Activated CD4-positive, alpha-beta memory T cell treated with anti-CD3 and anti-CD28 coated beads, Interleukin-2, amount 10 ng/mL, durations not matched to agents 7 days and 5 days (primary cell): ENCODE measurements around the gene PPP2R2B. TPM values are rescaled to one million over a fixed set of nuclear protein-coding genes. Genes with fewer than 3 reads are reported as not detected.
"Not testable (repeated sequence)": the region's sequence is repeated elsewhere in the genome, so short reads cannot be mapped to it uniquely, and the experiment has no call there.

Experiments used
- CTCF ChIA-PET: fragments of 350-600 bp; sonication (Branson Sonifier 250); formaldehyde crosslinking; loops from one replicate; lab custom pipeline; 2021; ENCODE audit warnings: antibody characterized with exemption, inconsistent platforms; lab: Charles Lee
- POLR2A ChIA-PET: fragments of 350-600 bp; sonication (Branson Sonifier 250); formaldehyde crosslinking; loops from one replicate; lab custom pipeline; 2021; ENCODE audit warnings: antibody characterized with exemption; lab: Charles Lee
- DNase-seq: peaks from one replicate; pipeline ENCODE4 v3.0.0-alpha.2; 2020
- H3K27ac Mint-ChIP-seq: one replicate; pipeline ENCODE4 v1.8.0; 2021; ENCODE audit warnings: mild to moderate bottlenecking, mixed read lengths
- H3K27me3 Mint-ChIP-seq: one replicate; pipeline ENCODE4 v1.8.0; 2021; ENCODE audit warnings: mixed read lengths
- H3K36me3 Mint-ChIP-seq: one replicate; pipeline ENCODE4 v1.8.0; 2021; ENCODE audit warnings: low read depth, mixed read lengths
- H3K4me1 Mint-ChIP-seq: one replicate; pipeline ENCODE4 v1.8.0; 2021; ENCODE audit warnings: mixed read lengths
- H3K4me3 Mint-ChIP-seq: one replicate; pipeline ENCODE4 v1.8.0; 2021; ENCODE audit warnings: mild to moderate bottlenecking, mixed read lengths
- H3K9me3 Mint-ChIP-seq: one replicate; pipeline ENCODE4 v1.8.0; 2021; ENCODE audit warnings: mixed read lengths
- total RNA-seq, 2 experiments: library from RNA; stranded (reverse); gene quantifications; one replicate each; pipeline ENCODE4 v1.2.3, GENCODE V29; 2021

PPP2R2B gene
- total RNA-seq, 2 experiments from 2014 or later, result 2.7 to 3.1 TPM

DNA sequence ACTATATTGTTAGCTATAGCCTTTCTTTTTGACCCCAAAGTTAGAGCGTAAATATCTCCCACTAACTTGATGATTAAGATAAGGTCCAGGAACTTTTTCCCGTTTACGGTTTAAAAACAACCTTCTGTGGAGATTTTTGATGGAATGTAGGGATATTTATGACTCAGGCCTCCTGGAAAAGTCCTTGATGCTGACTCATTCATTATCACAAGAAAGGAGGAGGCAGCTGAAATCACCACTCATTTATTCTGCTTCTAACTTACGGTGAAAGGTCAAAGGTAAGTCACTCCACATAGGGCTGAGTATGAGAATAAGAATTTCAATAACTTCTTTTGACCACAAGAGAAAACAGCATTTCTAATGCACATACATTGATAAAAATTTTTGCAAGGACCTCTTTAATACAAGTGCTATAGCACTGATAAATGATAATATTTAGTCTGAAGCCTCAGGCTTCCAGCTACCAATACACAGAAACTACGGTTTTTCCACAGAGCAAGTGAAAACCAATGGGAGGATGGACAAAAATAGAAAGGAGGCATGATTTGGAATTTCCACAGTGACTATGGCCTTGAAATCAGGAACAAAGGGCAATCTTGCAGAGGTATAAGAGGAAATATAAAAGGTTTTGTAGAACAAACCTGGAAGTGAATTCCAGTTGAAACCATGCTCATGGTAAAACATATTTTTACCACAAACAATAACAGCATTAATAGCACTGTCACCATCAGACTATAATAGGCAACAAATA is 146.5 kb downstream of the PPP2R2B start:
- CTCF ChIA-PET, result no interaction called here
- peaks cover 5% of the 10 kb centered on the region for H3K36me3 Mint-ChIP-seq
- H3K27me3 Mint-ChIP-seq, result no peaks in the 10 kb centered on the region
- H3K4me1 Mint-ChIP-seq, result no peaks in the 10 kb centered on the region
- no peak overlapping the region for H3K4me3 Mint-ChIP-seq
- DNase-seq, result no peak
- H3K9me3 Mint-ChIP-seq, result peaks cover 14% of the 10 kb centered on the region
- POLR2A ChIA-PET, result no interaction called here
- H3K27ac Mint-ChIP-seq, result no peak overlapping the region

DNA sequence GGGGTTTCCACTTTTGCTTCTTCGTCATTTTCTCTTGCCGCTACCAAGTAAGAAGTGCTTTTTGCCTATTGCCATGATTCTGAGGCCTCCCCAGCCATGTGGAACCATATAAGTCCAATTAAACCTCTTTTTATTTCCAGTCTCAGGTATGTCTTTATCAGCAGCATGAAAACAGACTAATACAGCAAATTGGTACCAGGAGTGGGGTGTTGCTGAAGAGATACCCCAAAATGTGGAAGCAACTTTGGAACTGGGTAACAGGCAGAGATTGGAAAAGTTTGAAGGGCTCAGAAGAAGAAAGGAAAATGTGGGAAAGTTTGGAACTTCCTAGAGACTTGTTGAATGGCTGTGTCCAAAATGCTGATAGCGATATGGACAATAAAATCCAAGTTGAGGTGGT is 149.8 kb downstream of the PPP2R2B start:
- POLR2A ChIA-PET, H3K27ac Mint-ChIP-seq, CTCF ChIA-PET, H3K27me3 Mint-ChIP-seq, H3K4me1 Mint-ChIP-seq, H3K4me3 Mint-ChIP-seq, H3K36me3 Mint-ChIP-seq, DNase-seq: not testable (repeated sequence)
- peaks cover 10% of the 10 kb centered on the region for H3K9me3 Mint-ChIP-seq

DNA sequence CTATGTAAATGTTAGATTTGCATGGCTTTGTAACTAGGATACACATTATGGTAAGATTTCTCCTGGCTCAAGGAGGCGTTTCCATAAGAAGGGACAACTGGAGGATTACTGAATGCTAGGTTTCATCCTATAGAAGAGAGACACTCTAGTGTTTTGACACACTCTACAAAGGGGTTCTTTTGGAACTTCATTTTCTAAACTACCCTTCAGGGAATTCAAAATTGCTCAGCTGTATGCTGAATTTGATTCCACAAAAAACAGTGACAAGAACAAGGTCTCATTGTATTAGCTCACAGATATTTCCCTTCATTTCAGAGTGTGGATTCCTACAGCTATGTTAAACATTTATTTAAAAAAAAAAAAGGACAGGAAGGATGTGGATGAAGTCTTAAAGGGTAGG is 151.7 kb downstream of the PPP2R2B start:
- no peak for DNase-seq
- POLR2A ChIA-PET, result no interaction called here
- CTCF ChIA-PET, result no interaction called here
- Mint-ChIP-seq H3K36me3 (peaks cover 5% of the 10 kb centered on the region), H3K9me3 (peaks cover 10% of the 10 kb centered on the region), H3K4me3 (no peak overlapping the region), H3K4me1 (no peaks in the 10 kb centered on the region), H3K27ac (no peak overlapping the region), H3K27me3 (no peaks in the 10 kb centered on the region)

DNA sequence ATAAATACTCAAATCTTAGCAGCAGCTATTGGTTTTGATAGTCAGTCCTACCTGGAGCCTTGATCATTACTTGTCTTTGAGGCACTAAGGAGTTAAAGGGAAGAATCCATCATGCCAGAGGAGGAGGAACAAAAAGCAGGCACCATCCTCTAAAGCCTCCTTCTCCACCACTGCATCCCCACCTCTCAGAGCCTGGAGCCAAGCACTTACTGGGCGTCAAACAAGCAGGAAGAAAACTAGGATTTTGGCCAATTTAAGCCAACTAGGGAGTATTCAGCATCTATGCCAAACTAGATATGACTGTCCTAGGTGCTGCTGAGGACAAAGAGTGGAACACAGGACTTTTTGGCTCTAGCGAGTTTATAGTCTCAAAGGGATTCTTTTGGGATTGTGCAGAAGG is 152.5 kb downstream of the PPP2R2B start:
- CTCF ChIA-PET, result no interaction called here
- no peak for DNase-seq
- POLR2A ChIA-PET, result no interaction called here
- Mint-ChIP-seq H3K27ac (no peak overlapping the region), H3K27me3 (no peaks in the 10 kb centered on the region), H3K36me3 (peaks cover 5% of the 10 kb centered on the region), H3K4me1 (no peaks in the 10 kb centered on the region), H3K4me3 (no peak overlapping the region), H3K9me3 (peaks cover 10% of the 10 kb centered on the region)

DNA sequence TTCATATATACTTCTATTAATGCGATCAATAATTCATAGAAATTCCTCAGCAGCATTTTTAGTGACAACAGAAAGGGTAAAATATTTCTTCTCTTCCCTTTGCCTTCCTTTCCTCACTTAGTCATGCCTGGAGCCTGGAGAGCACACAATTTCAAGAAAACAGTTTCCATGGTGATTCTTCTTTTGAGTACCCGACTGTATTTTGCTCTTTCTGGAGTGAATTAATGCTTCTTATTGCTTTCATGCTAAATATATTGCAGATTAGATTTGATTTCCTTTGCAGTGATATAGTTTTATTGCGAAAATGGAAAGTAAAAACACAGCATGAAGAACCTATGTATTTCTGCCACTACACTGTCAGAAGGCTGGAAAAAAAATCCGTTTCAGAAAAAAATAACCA is 153.5 kb downstream of the PPP2R2B start:
- Mint-ChIP-seq H3K27ac (no peak overlapping the region), H3K4me3 (no peak overlapping the region)
- CTCF ChIA-PET, result no interaction called here

DNA sequence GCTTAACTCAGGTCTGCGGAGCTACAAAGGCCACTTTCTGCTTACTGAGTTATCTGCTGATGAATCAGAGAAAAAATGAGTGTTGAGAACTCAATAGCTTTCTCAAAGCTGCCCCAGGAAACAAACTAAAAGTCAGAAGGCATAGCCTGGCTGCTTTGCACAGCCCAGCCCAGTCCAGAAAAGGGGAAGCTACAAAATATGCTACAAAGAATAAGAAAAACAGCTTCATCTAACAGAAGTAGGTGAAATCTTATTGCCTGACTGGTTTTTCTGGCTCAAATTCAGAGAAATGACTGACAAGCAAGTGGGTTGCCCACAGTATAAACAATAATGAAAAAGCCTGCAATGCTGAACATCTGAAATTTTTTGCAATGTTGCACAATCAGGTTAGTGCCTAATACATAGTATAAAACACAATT is 156.2 kb downstream of the PPP2R2B start:
- Mint-ChIP-seq H3K27ac (no peak overlapping the region), H3K4me3 (no peak overlapping the region), H3K27me3 (no peaks in the 10 kb centered on the region), H3K4me1 (no peaks in the 10 kb centered on the region), H3K9me3 (no peaks in the 10 kb centered on the region), H3K36me3 (no peaks in the 10 kb centered on the region)
- ChIA-PET POLR2A (no interaction called here), CTCF (interaction anchor here (1.4 kb wide), 1 partner anchor 19 kb away, joined by 3 read pairs; no protein-coding TSS in a partner anchor)
- no peak for DNase-seq

More for the DNA sequence above, 153.5 kb downstream of the PPP2R2B start:
- Mint-ChIP-seq H3K9me3 (peaks cover 10% of the 10 kb centered on the region), H3K4me1 (no peaks in the 10 kb centered on the region), H3K27me3 (no peaks in the 10 kb centered on the region), H3K36me3 (peaks cover 5% of the 10 kb centered on the region)
- no peak for DNase-seq
- POLR2A ChIA-PET, result no interaction called here

DNA sequence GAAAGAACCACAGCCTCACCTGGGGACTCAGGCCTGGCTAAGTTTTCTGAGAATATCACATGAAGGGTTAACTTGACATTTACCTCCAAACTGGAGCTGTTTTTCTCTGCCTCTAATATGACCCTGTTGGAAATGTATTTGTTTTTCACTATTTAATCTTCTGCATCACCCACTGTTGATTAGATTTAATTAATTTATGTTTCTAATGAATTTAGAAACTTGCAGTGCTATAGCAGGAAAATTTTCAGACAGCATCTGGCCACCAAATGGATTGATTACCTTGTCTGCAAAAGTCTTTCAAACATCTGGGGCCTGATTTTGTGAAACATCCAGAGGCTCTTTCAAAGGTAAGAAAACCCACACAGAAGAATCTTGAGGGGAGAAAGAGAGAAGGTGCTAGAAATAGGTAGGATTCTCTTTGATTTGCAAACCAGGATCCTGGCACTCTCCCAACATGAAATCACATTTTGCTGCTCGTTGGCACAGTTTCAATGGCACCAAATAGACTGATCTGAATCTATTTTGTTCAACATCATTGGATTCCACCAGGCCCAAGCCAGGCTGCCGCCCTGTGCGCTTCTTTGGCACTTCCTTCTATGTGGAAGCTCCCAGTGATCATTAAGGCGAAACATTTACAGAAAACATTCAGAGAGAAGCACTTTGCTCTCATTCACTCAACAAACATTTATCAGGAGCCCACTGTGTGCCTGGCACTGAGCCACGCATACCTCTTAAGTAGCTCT is 157.3 kb downstream of the PPP2R2B start:
- POLR2A ChIA-PET, result no interaction called here

DNA sequence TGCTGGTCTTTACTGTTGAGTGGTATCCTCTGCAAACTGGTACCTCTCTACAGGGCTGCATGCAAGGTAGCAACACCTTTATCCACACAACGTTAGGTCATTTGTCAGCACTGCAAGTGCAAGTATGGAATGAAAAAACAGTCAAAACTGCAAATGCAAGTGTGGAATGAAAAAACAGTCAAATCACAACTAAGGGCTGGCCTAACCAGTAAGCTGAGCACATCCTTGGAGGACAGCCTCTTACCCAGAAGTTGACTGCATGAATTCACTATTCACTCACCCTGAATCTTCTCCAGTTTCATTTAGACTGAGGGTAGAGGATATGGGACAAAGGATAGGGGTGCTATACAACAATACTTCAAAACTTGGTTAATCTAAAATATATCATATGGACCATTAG is 158.4 kb downstream of the PPP2R2B start:
- Mint-ChIP-seq H3K36me3 (no peaks in the 10 kb centered on the region), H3K9me3 (no peaks in the 10 kb centered on the region), H3K4me1 (no peaks in the 10 kb centered on the region), H3K27ac (no peak overlapping the region), H3K27me3 (no peaks in the 10 kb centered on the region), H3K4me3 (no peak overlapping the region)
- no peak for DNase-seq
- CTCF ChIA-PET, result no interaction called here
- POLR2A ChIA-PET, result no interaction called here

More for the DNA sequence above, 157.3 kb downstream of the PPP2R2B start:
- DNase-seq, result no peak
- no peaks in the 10 kb centered on the region for H3K27me3 Mint-ChIP-seq
- no peaks in the 10 kb centered on the region for H3K4me1 Mint-ChIP-seq
- no peaks in the 10 kb centered on the region for H3K36me3 Mint-ChIP-seq
- no peak overlapping the region for H3K27ac Mint-ChIP-seq
- H3K9me3 Mint-ChIP-seq, result no peaks in the 10 kb centered on the region
- CTCF ChIA-PET, result interaction anchor here (1.4 kb wide), 1 partner anchor 20 kb away, joined by 3 read pairs; no protein-coding TSS in a partner anchor
- no peak overlapping the region for H3K4me3 Mint-ChIP-seq

DNA sequence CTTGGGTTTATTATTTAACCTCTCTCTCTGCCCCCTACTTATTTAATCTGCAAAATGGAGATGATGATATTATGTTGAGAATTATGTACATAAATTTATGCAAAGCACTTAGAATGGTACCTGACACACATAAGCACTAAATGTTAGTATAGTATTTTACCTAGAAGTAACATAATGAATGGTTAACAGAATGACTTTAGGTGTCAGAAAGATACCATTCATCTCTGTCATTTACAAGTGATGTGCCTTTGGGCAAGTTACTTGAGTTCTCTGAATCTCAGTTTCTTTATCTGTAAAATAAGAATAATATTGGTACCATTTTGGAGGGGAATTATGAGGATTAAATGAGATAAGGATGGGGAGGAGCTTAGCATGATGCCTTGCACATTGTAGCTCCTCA is 159.4 kb downstream of the PPP2R2B start:
- CTCF ChIA-PET, result no interaction called here
- H3K27ac Mint-ChIP-seq, result no peak overlapping the region
- no peaks in the 10 kb centered on the region for H3K9me3 Mint-ChIP-seq
- H3K4me3 Mint-ChIP-seq, result no peak overlapping the region
- no peaks in the 10 kb centered on the region for H3K36me3 Mint-ChIP-seq
- no peaks in the 10 kb centered on the region for H3K4me1 Mint-ChIP-seq
- no peaks in the 10 kb centered on the region for H3K27me3 Mint-ChIP-seq
- POLR2A ChIA-PET, result no interaction called here
- DNase-seq, result no peak

DNA sequence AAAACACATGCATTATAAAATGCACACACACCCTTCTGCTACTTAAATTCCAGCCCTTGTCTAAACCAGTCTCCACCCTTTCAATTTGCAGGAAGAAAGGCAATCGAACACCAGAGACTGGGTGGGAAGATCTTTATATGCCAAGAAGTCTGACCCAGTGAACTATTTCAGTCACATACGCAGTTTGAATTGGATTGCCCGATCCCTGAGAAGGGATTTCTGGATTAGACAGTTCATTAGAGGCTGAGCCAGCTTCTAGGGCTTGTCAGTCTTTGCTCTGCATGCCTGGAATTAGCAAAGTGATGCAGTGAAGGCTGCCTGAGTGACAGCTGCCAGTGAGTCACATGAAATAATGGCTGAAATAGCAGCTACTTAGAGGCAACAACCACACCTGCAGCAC is 159.9 kb downstream of the PPP2R2B start:
- ChIA-PET CTCF (no interaction called here), POLR2A (no interaction called here)
- Mint-ChIP-seq H3K9me3 (no peaks in the 10 kb centered on the region), H3K36me3 (no peaks in the 10 kb centered on the region), H3K27ac (no peak overlapping the region), H3K4me3 (no peak overlapping the region), H3K27me3 (no peaks in the 10 kb centered on the region), H3K4me1 (no peaks in the 10 kb centered on the region)
- no peak for DNase-seq

DNA sequence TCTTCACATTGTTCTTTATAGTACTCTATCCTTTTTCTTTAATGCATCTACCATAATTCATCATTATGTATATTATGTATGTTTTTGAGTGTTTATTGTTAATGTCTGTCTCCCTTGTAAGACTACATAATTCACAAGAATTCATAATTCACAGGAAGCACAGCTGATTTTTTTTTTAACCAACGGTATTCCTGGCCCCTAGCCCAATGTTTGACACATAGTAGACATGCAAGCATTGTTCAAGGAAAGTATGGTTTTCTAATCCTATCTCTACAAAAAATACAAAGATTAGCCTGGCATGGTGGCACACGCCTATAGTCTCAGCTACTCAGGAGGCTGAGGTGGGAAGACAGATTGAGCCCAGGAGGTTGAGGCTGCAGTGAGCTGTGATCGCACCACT is 160.6 kb downstream of the PPP2R2B start:
- no peak overlapping the region for H3K27ac Mint-ChIP-seq
- ChIA-PET POLR2A (no interaction called here), CTCF (no interaction called here)
- no peaks in the 10 kb centered on the region for H3K27me3 Mint-ChIP-seq
- no peaks in the 10 kb centered on the region for H3K9me3 Mint-ChIP-seq
- H3K4me1 Mint-ChIP-seq, result no peaks in the 10 kb centered on the region
- DNase-seq, result no peak
- H3K4me3 Mint-ChIP-seq, result no peak overlapping the region
- H3K36me3 Mint-ChIP-seq, result no peaks in the 10 kb centered on the region

DNA sequence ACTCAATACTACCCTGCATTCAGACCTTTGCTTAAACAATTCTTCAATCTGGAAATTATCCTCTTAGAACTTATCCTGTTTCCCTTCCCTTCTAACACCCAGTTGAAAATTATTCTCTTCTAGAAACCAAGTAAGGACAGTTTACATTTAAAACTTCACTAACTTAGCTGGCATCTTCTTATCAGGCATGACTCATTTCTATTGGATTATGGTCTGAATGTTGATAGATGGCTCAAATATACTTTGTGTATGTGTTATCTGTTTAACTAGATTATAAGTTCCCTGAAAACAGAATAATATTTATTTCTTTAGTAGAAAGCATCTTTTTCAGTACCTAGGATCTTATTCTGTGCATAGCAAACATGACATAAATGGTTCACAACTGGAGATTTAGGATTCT is 161.9 kb downstream of the PPP2R2B start:
- POLR2A ChIA-PET, result no interaction called here
- H3K4me1 Mint-ChIP-seq, result no peaks in the 10 kb centered on the region
- no peaks in the 10 kb centered on the region for H3K27me3 Mint-ChIP-seq
- H3K4me3 Mint-ChIP-seq, result no peak overlapping the region
- H3K27ac Mint-ChIP-seq, result no peak overlapping the region
- no peak for DNase-seq
- CTCF ChIA-PET, result no interaction called here
- H3K36me3 Mint-ChIP-seq, result no peaks in the 10 kb centered on the region
- H3K9me3 Mint-ChIP-seq, result no peaks in the 10 kb centered on the region

DNA sequence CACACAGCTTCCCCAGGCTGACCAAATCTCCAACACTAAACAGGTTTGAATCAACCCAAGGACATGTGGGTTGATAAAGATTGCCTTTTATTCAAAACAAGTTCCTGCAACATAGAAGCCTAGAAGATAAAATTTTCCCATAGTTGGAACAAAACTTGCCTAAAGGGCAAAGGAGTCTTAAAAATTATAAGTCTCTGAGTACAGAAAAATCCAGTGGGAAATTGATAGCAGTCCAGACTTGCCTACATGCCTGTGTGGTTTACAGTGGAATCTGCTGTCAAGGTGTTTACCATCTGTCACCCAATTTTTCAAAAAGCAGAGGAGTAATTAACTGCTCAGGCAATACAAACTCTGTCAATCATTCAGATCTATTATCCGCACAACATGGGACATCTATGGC is 168.2 kb downstream of the PPP2R2B start:
- Mint-ChIP-seq H3K9me3 (peaks cover 6% of the 10 kb centered on the region), H3K4me3 (no peak overlapping the region), H3K4me1 (no peaks in the 10 kb centered on the region), H3K27ac (no peak overlapping the region), H3K36me3 (no peaks in the 10 kb centered on the region), H3K27me3 (no peaks in the 10 kb centered on the region)
- DNase-seq, result no peak
- ChIA-PET CTCF (no interaction called here), POLR2A (no interaction called here)

DNA sequence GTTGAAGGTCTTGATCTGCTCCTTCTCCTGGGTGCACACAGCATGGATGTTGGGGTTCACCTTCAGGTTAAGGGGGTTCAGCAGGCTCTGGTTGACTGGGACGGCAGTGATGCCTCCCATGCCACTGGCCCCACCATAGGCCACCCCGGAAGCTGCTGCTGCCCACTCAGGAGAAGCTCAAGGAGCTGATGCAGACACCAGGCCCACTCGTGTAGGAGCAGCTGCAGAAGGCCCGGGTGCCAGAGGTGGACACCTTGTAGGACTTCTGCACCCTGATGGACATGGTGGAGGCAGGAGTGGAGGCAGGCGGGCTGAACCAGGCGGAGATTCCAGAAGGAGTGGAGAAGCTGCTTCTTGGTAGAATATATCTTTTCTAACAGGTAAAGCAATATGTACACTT is 171.2 kb downstream of the PPP2R2B start:
- Mint-ChIP-seq H3K27me3 (no peaks in the 10 kb centered on the region), H3K36me3 (no peaks in the 10 kb centered on the region), H3K27ac (no peak overlapping the region), H3K4me3 (no peak overlapping the region), H3K9me3 (peaks cover 6% of the 10 kb centered on the region), H3K4me1 (peaks cover 2% of the 10 kb centered on the region)
- ChIA-PET CTCF (no interaction called here), POLR2A (no interaction called here)
- no peak for DNase-seq
